HG03575 (cell line): ENCODE results near the gene LUZP1.
"Not testable (repeated sequence)": the region's sequence is repeated elsewhere in the genome, so short reads cannot be mapped to it uniquely, and the experiment has no call there.

Experiments used
- ATAC-seq: cut with Tn5 transposase; IDR thresholded peaks from one replicate; pipeline ENCODE4 v1.9.1; 2021; ENCODE audit not compliant: unreplicated experiment, insufficient number of reproducible peaks, low FRiP score; ENCODE audit errors: extremely low read depth

The LUZP1 gene

GRCh38 chr1:23193391-23194118, 24.9 kb upstream of the LUZP1 start:
- no peak for ATAC-seq

- no peak for ATAC-seq
These were observed 22.5 kb upstream of the LUZP1 start for GRCh38 chr1:23191199-23191598.

GRCh38 chr1:23188936-23189452, 20.3 kb upstream of the LUZP1 start:
- not testable (repeated sequence) for ATAC-seq

- no peak for ATAC-seq
These were observed 19.8 kb upstream of the LUZP1 start for GRCh38 chr1:23188434-23188884.

GRCh38 chr1:23187637-23188036, 19.0 kb upstream of the LUZP1 start:
- ATAC-seq: no peak

GRCh38 chr1:23185381-23185780, 16.7 kb upstream of the LUZP1 start:
- no peak for ATAC-seq

- no peak for ATAC-seq
These were observed 15.7 kb upstream of the LUZP1 start for GRCh38 chr1:23184212-23184934.

GRCh38 chr1:23179862-23180261, 11.2 kb upstream of the LUZP1 start:
- no peak for ATAC-seq

- ATAC-seq: no peak
These were observed 10.3 kb upstream of the LUZP1 start for GRCh38 chr1:23178950-23179349.

GRCh38 chr1:23178414-23178813, 9.8 kb upstream of the LUZP1 start:
- ATAC-seq: no peak

- no peak for ATAC-seq
These were observed 9.1 kb upstream of the LUZP1 start for GRCh38 chr1:23177438-23178380.

GRCh38 chr1:23177031-23177430, 8.4 kb upstream of the LUZP1 start:
- ATAC-seq: no peak

- no peak for ATAC-seq
These were observed 5.9 kb upstream of the LUZP1 start for GRCh38 chr1:23174426-23175110.

GRCh38 chr1:23171181-23171755, 2.6 kb upstream of the LUZP1 start:
- ATAC-seq: no peak

GRCh38 chr1:23169727-23170335, 1.2 kb upstream of the LUZP1 start:
- ATAC-seq: no peak

- no peak for ATAC-seq
These were observed 529 bp upstream of the LUZP1 start for GRCh38 chr1:23169195-23169575.

- ATAC-seq: no peak
These were observed 594 bp downstream of the LUZP1 start for GRCh38 chr1:23168079-23168444.
